Liver (tissue), 9 donors: ENCODE measurements around the gene TAMALIN. TPM values are rescaled to one million over a fixed set of nuclear protein-coding genes. Genes with fewer than 3 reads are reported as not detected.

Experiments used
- DNase-seq: peaks from one replicate; pipeline ENCODE4 v3.0.0-alpha.2; 2017; ENCODE audit warnings: low spot score
- H3K27ac ChIP-seq, 2 donors: one replicate each; pipeline ENCODE4 v1.7.0; 2013; ENCODE audit warnings: inconsistent platforms in 2 of 2, low read length in 2 of 2, control low read depth in 1 of 2, low read depth in 1 of 2, mild to moderate bottlenecking in 1 of 2
- H3K27me3 ChIP-seq, 4 donors: one replicate each; pipeline versions ENCODE4 v1.6.1 to v1.7.0; 2013; ENCODE audit warnings: low read length in 3 of 4, inconsistent platforms in 1 of 4, mild to moderate bottlenecking in 1 of 4, moderate library complexity in 1 of 4; ENCODE audit not compliant: control insufficient read depth in 4 of 4, insufficient read depth in 4 of 4
- H3K36me3 ChIP-seq, 4 donors: one replicate each; pipeline versions ENCODE4 v1.6.1 to v1.7.0; 2013; ENCODE audit warnings: low read length in 3 of 4, mild to moderate bottlenecking in 3 of 4, low read depth in 1 of 4, moderate library complexity in 1 of 4; ENCODE audit not compliant: control insufficient read depth in 4 of 4, insufficient read depth in 3 of 4
- H3K4me1 ChIP-seq, 4 donors: one replicate each; pipeline versions ENCODE4 v1.6.1 to v1.7.0; 2013; ENCODE audit warnings: low read length in 3 of 4, mild to moderate bottlenecking in 3 of 4, moderate library complexity in 1 of 4; ENCODE audit not compliant: control insufficient read depth in 4 of 4, insufficient read depth in 4 of 4
- H3K4me3 ChIP-seq, 3 donors: one replicate each; pipeline versions ENCODE4 v1.6.1 to v1.7.0; 2013; ENCODE audit warnings: low read length in 3 of 3, control low read depth in 1 of 3, low read depth in 1 of 3, mild to moderate bottlenecking in 1 of 3
- H3K9ac ChIP-seq, 2 donors: one replicate each; pipeline ENCODE4 v1.7.0; 2013; ENCODE audit warnings: low read length in 2 of 2, mild to moderate bottlenecking in 2 of 2, moderate library complexity in 2 of 2, control low read depth in 1 of 2, low read depth in 1 of 2
- H3K9me3 ChIP-seq, 4 donors: one replicate each; pipeline versions ENCODE4 v1.6.1 to v1.7.0; 2013; ENCODE audit warnings: low read length in 3 of 4; ENCODE audit not compliant: control insufficient read depth in 4 of 4
- EGR1 ChIP-seq, 2 donors: IDR thresholded peaks; 2 replicates each; pipeline ENCODE4 v1.6.1; 2016 to 2018; ENCODE audit warnings: antibody characterized with exemption in 2 of 2, low read depth in 2 of 2
- FOXA1 ChIP-seq: IDR thresholded peaks from 2 replicates; pipeline ENCODE4 v1.6.1; 2016; ENCODE audit warnings: antibody characterized with exemption
- FOXA2 ChIP-seq: IDR thresholded peaks from 2 replicates; pipeline ENCODE4 v1.6.1; 2016; ENCODE audit warnings: antibody characterized with exemption
- GABPA ChIP-seq, 2 donors: IDR thresholded peaks in 1 of 2; conservative IDR thresholded peaks in 1 of 2; 2 replicates each; pipeline ENCODE4 v1.6.1; 2016; ENCODE audit warnings: antibody characterized with exemption in 2 of 2, mild to moderate bottlenecking in 1 of 2, moderate library complexity in 1 of 2
- HNF4A ChIP-seq, 2 donors: conservative IDR thresholded peaks; 2 replicates each; pipeline ENCODE4 v1.6.1; 2016; ENCODE audit warnings: antibody characterized with exemption in 2 of 2, mild to moderate bottlenecking in 2 of 2
- HNF4G ChIP-seq: IDR thresholded peaks from 2 replicates; pipeline ENCODE4 v1.6.1; 2016; ENCODE audit warnings: antibody characterized with exemption
- JUND ChIP-seq, 2 donors: IDR thresholded peaks; 2 replicates each; pipeline ENCODE4 v1.6.1; 2016; ENCODE audit warnings: antibody characterized with exemption in 2 of 2
- NR2F2 ChIP-seq: IDR thresholded peaks from 2 replicates; pipeline ENCODE4 v1.6.1; 2016; ENCODE audit warnings: antibody characterized with exemption
- RAD21 ChIP-seq, 2 donors: IDR thresholded peaks; 2 replicates each; pipeline ENCODE4 v1.6.1; 2016; ENCODE audit warnings: antibody characterized with exemption in 2 of 2, mild to moderate bottlenecking in 2 of 2
- RXRA ChIP-seq, 2 donors: IDR thresholded peaks; 2 replicates each; pipeline ENCODE4 v1.6.1; 2017 to 2018; ENCODE audit warnings: antibody characterized with exemption in 2 of 2, mild to moderate bottlenecking in 1 of 2
- SP1 ChIP-seq: IDR thresholded peaks from 2 replicates; pipeline ENCODE4 v1.6.1; 2018; ENCODE audit warnings: antibody characterized with exemption, mild to moderate bottlenecking
- TAF1 ChIP-seq: conservative IDR thresholded peaks from 2 replicates; pipeline ENCODE4 v1.6.1; 2016; ENCODE audit warnings: antibody characterized with exemption, mild to moderate bottlenecking
- YY1 ChIP-seq: IDR thresholded peaks from 2 replicates; pipeline ENCODE4 v1.6.1; 2016; ENCODE audit warnings: antibody characterized with exemption, mild to moderate bottlenecking
- WGBS: extraction: QIAGEN DNeasy Blood & Tissue Kit; methylation state at CpG from one replicate; pipeline ENCODE4 v1.1.7; 2013; 5-methylcytosine and 5-hydroxymethylcytosine counted together
- polyA plus RNA-seq, 2 donors: library from polyadenylated mRNA; stranded (reverse) in 1 of 2; unstranded in 1 of 2; fragments of 200-250 nt in 1 of 2; fragments of >200 nt in 1 of 2; fragmentation: Nextera tagmentation in 1 of 2; extraction: Ambion mirVana in 1 of 2; gene quantifications; one replicate each; pipeline versions ENCODE4 v1.2.1 to v1.2.3, GENCODE V29; 2013 to 2015
- total RNA-seq, 2 donors: library from RNA; depleted of rRNA; stranded (reverse); fragments of >200 nt; gene quantifications; one replicate each; pipeline ENCODE4 v1.2.3, GENCODE V29; 2014
- TF ChIP-seq, protein P1 (sequence below): IDR thresholded peaks from 2 replicates; pipeline ENCODE4 v1.6.1; 2016; ENCODE audit warnings: antibody characterized with exemption
- TF ChIP-seq, protein P2 (sequence below): IDR thresholded peaks from 2 replicates; pipeline ENCODE4 v1.6.1; 2016; ENCODE audit warnings: antibody characterized with exemption, mild to moderate bottlenecking
- TF ChIP-seq, protein P3 (sequence below): IDR thresholded peaks from 2 replicates; pipeline ENCODE4 v1.6.1; 2016; ENCODE audit warnings: antibody characterized with exemption
- TF ChIP-seq, protein P4 (sequence below): IDR thresholded peaks from 2 replicates; pipeline ENCODE4 v1.6.1; 2016; ENCODE audit warnings: antibody characterized with exemption
- TF ChIP-seq, protein P5 (sequence below): fragments of 150-350 bp; IDR thresholded peaks from 2 replicates; pipeline ENCODE4 v1.5.1; 2017; ENCODE audit warnings: improper control_type of control experiment, low read depth, low read length; ENCODE audit not compliant: missing input control
- donor health status: healthy.
- donor health status: healthy.
- donor health status: healthy.
- donor health status: healthy.
- donor health status: healthy.

Gene TAMALIN
- total and polyA plus RNA-seq, 4 donors: 1.1 to 9.9 (median 2.5) TPM

DNA sequence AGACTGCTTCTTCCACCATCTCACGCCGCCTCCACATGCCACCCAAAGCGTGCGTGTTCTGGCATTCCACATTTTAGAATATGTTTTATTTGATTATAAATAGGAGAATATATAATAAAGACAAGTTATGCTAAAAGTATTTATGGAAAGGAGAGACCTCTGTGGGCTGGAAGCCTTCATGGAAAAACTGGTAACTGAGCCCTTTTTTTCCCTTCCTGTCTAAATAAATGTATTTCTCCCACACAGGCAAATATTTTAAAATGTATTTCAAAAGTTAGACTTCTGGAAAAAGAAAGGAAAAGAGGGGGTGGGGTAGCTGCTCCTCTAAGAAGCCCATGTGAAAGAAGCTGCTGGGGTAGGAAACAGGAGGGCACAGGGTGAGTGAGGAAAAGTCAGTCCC, 28.4 kb downstream of the TAMALIN start:
- DNase-seq: no peak
- H3K27ac ChIP-seq: no peak overlapping the region

DNA sequence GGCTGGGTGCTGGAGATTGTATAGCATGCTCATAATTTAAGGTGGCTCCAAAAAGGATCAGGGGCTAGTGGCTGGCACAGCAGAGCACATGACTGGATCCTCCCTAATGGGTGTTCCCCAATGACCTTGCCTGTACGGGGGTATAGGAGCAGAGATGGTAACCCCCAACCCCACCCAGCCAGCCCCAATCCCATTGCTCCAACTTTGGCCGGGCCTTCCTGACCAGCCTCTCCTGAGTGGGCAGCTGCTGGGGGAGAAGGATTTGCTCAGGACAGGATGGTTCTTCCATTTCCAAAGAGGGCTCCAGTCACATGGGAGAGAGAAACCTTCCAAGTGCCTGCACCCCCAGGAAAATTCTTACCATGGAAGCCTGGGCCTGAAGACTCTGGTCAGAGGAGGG, 29.2 kb downstream of the TAMALIN start:
- H3K9ac ChIP-seq: peak overlapping the region in 1 of 2 donors; percentile 65
- no peaks in the 10 kb centered on the region for H3K27me3 ChIP-seq
- H3K4me1 ChIP-seq: peaks cover 0 to 12% (median 7%) of the 10 kb centered on the region in 4 donors
- H3K4me3 ChIP-seq: no peak overlapping the region
- WGBS: 95% methylated on average over 2 of the region's 2 CpGs
- H3K36me3 ChIP-seq: no peaks in the 10 kb centered on the region
- DNase-seq: no peak
- no peaks in the 10 kb centered on the region for H3K9me3 ChIP-seq
- TF ChIP-seq, protein P1, sequence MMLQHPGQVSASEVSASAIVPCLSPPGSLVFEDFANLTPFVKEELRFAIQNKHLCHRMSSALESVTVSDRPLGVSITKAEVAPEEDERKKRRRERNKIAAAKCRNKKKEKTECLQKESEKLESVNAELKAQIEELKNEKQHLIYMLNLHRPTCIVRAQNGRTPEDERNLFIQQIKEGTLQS: no peak
- TF ChIP-seq FOXA2 (no peak), JUND (IDR thresholded peaks at IDR 0.05) (no peak), EGR1 (IDR thresholded peaks at IDR 0.05; ENCODE audit: low read depth in 2 of 2) (no peak), NR2F2 (no peak), RXRA (IDR thresholded peaks at IDR 0.05) (no peak), GABPA (IDR thresholded peaks at IDR 0.05 in 1 of 2, conservative IDR thresholded peaks at IDR 0.05 in 1 of 2) (no peak), HNF4A (conservative IDR thresholded peaks at IDR 0.05) (no peak), HNF4G (no peak), YY1 (no peak), SP1 (no peak), TAF1 (no peak), RAD21 (IDR thresholded peaks at IDR 0.05) (no peak), FOXA1 (no peak)
- TF ChIP-seq, protein P2, sequence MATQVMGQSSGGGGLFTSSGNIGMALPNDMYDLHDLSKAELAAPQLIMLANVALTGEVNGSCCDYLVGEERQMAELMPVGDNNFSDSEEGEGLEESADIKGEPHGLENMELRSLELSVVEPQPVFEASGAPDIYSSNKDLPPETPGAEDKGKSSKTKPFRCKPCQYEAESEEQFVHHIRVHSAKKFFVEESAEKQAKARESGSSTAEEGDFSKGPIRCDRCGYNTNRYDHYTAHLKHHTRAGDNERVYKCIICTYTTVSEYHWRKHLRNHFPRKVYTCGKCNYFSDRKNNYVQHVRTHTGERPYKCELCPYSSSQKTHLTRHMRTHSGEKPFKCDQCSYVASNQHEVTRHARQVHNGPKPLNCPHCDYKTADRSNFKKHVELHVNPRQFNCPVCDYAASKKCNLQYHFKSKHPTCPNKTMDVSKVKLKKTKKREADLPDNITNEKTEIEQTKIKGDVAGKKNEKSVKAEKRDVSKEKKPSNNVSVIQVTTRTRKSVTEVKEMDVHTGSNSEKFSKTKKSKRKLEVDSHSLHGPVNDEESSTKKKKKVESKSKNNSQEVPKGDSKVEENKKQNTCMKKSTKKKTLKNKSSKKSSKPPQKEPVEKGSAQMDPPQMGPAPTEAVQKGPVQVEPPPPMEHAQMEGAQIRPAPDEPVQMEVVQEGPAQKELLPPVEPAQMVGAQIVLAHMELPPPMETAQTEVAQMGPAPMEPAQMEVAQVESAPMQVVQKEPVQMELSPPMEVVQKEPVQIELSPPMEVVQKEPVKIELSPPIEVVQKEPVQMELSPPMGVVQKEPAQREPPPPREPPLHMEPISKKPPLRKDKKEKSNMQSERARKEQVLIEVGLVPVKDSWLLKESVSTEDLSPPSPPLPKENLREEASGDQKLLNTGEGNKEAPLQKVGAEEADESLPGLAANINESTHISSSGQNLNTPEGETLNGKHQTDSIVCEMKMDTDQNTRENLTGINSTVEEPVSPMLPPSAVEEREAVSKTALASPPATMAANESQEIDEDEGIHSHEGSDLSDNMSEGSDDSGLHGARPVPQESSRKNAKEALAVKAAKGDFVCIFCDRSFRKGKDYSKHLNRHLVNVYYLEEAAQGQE: no peak
- TF ChIP-seq, protein P3, sequence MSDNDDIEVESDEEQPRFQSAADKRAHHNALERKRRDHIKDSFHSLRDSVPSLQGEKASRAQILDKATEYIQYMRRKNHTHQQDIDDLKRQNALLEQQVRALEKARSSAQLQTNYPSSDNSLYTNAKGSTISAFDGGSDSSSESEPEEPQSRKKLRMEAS: no peak
- TF ChIP-seq, protein P4, sequence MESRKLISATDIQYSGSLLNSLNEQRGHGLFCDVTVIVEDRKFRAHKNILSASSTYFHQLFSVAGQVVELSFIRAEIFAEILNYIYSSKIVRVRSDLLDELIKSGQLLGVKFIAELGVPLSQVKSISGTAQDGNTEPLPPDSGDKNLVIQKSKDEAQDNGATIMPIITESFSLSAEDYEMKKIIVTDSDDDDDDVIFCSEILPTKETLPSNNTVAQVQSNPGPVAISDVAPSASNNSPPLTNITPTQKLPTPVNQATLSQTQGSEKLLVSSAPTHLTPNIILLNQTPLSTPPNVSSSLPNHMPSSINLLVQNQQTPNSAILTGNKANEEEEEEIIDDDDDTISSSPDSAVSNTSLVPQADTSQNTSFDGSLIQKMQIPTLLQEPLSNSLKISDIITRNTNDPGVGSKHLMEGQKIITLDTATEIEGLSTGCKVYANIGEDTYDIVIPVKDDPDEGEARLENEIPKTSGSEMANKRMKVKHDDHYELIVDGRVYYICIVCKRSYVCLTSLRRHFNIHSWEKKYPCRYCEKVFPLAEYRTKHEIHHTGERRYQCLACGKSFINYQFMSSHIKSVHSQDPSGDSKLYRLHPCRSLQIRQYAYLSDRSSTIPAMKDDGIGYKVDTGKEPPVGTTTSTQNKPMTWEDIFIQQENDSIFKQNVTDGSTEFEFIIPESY: no peak
- TF ChIP-seq, protein P5, sequence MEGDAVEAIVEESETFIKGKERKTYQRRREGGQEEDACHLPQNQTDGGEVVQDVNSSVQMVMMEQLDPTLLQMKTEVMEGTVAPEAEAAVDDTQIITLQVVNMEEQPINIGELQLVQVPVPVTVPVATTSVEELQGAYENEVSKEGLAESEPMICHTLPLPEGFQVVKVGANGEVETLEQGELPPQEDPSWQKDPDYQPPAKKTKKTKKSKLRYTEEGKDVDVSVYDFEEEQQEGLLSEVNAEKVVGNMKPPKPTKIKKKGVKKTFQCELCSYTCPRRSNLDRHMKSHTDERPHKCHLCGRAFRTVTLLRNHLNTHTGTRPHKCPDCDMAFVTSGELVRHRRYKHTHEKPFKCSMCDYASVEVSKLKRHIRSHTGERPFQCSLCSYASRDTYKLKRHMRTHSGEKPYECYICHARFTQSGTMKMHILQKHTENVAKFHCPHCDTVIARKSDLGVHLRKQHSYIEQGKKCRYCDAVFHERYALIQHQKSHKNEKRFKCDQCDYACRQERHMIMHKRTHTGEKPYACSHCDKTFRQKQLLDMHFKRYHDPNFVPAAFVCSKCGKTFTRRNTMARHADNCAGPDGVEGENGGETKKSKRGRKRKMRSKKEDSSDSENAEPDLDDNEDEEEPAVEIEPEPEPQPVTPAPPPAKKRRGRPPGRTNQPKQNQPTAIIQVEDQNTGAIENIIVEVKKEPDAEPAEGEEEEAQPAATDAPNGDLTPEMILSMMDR: no peak
- peak overlapping the region; percentile 61 to 64 for H3K27ac ChIP-seq

More for the DNA sequence above, 28.4 kb downstream of the TAMALIN start:
- TF ChIP-seq RXRA (IDR thresholded peaks at IDR 0.05): no peak
- 93% methylated on average over 4 of the region's 4 CpGs for WGBS
- Histone ChIP-seq H3K4me3 (no peak overlapping the region), H3K4me1 (peaks cover 0 to 12% (median 7%) of the 10 kb centered on the region in 4 donors), H3K9me3 (no peaks in the 10 kb centered on the region), H3K27me3 (no peaks in the 10 kb centered on the region), H3K36me3 (no peaks in the 10 kb centered on the region), H3K9ac (no peak overlapping the region)
